Esophagus squamous epithelium (tissue), 5 donors: Measurements from ENCODE around the gene CPN2. TPM values are rescaled to one million over a fixed set of nuclear protein-coding genes. Genes with fewer than 3 reads are reported as not detected.

Experiments
- DNase-seq: peaks from one replicate; lab custom pipeline; 2025; lab: John Stamatoyannopoulos, UW
- H3K27ac ChIP-seq, 4 donors: fragments of 200-600 bp; sonication (generic); one replicate each; pipeline ENCODE4 v1.5.1; 2016 to 2019; ENCODE audit warnings: mild to moderate bottlenecking in 1 of 4
- H3K27me3 ChIP-seq, 4 donors: fragments of 200-600 bp; sonication (generic); 1 replicate in 3 of 4; 2 replicates in 1 of 4; pipeline versions ENCODE4 v1.5.1 to v1.6.0; 2017 to 2021; ENCODE audit warnings: antibody characterized with exemption in 1 of 4
- H3K36me3 ChIP-seq, 3 donors: fragments of 200-600 bp; sonication (generic); one replicate each; pipeline ENCODE4 v1.5.1; 2016 to 2019
- H3K4me1 ChIP-seq, 3 donors: fragments of 200-600 bp; sonication (generic); one replicate each; pipeline ENCODE4 v1.5.1; 2017 to 2019
- H3K4me3 ChIP-seq, 4 donors: fragments of 200-600 bp; sonication (generic); 1 replicate in 3 of 4; 2 replicates in 1 of 4; pipeline ENCODE4 v1.5.1; 2016 to 2019; ENCODE audit warnings: mild to moderate bottlenecking in 2 of 4, moderate library complexity in 1 of 4
- H3K9me3 ChIP-seq, 3 donors: fragments of 200-600 bp; sonication (generic); one replicate each; pipeline ENCODE4 v1.5.1; 2016 to 2019
- CTCF ChIP-seq, 6 experiments: fragments of 450-650 bp in 4 of 6; fragments of 200-600 bp in 2 of 6; sonication (generic) in 2 of 6; IDR thresholded peaks; one replicate each; pipeline ENCODE4 v1.5.1; 2016 to 2019; ENCODE audit warnings: antibody characterized with exemption in 6 of 6, mild to moderate bottlenecking in 4 of 6, moderate library complexity in 4 of 6
- POLR2A ChIP-seq, 4 donors: fragments of 450-650 bp; IDR thresholded peaks; one replicate each; pipeline ENCODE4 v1.6.1; 2017; ENCODE audit warnings: antibody characterized with exemption in 4 of 4, mild to moderate bottlenecking in 4 of 4, moderate library complexity in 3 of 4
- WGBS, 2 donors: methylation state at CpG; one replicate each; pipeline ENCODE4 v1.1.5; 2018; 5-methylcytosine and 5-hydroxymethylcytosine counted together
- intact Hi-C: fragments of 100-400 bp; cut with DNase I; formaldehyde crosslinking; loops from one replicate; pipeline ENCODE4 v1.15.0; 2022
- total RNA-seq, 4 donors: library from RNA; depleted of rRNA; stranded (reverse); fragments of >200 nt; gene quantifications; one replicate each; pipeline ENCODE4 v1.1.0, GENCODE V29; 2016
- donor health status: DM: yes; HTN: yes; CAD: no.

CPN2 gene
- total RNA-seq, 4 donors from 2014 or later, result not detected

GRCh38 chr3:194303749-194304148 is 47.4 kb downstream of the CPN2 start:
- TF ChIP-seq CTCF (IDR thresholded peaks at IDR 0.05) (no peak), POLR2A (IDR thresholded peaks at IDR 0.05) (no peak)
- Histone ChIP-seq H3K4me3 (no peak overlapping the region), H3K27me3 (peaks cover 0 to 15% (median 0%) of the 10 kb centered on the region in 4 donors), H3K9me3 (no peaks in the 10 kb centered on the region), H3K36me3 (no peaks in the 10 kb centered on the region), H3K27ac (no peak overlapping the region), H3K4me1 (peaks cover 0 to 39% (median 11%) of the 10 kb centered on the region in 3 donors)
- no peak for DNase-seq
- intact Hi-C loops, result no loop called here
- 54 to 57% methylated on average over 1 of the region's 1 CpG for WGBS, 2 donors

- Histone ChIP-seq H3K27ac (no peak overlapping the region), H3K36me3 (no peaks in the 10 kb centered on the region), H3K4me1 (peaks cover 6 to 29% (median 9%) of the 10 kb centered on the region in 3 donors), H3K9me3 (no peaks in the 10 kb centered on the region), H3K27me3 (peaks cover 0 to 27% (median 0%) of the 10 kb centered on the region in 4 donors), H3K4me3 (no peak overlapping the region)
- DNase-seq, result no peak
- intact Hi-C loops, result no loop called here
- 93% methylated on average over 1 of the region's 3 CpGs for WGBS, 2 donors
- TF ChIP-seq CTCF (IDR thresholded peaks at IDR 0.05) (no peak), POLR2A (IDR thresholded peaks at IDR 0.05) (no peak)
Measured at GRCh38 chr3:194301730-194302129, 49.4 kb downstream of the CPN2 start.

- intact Hi-C loops, result no loop called here
- H3K9me3 ChIP-seq, result no peaks in the 10 kb centered on the region
- no peak for TF ChIP-seq CTCF (IDR thresholded peaks at IDR 0.05)
- TF ChIP-seq POLR2A (IDR thresholded peaks at IDR 0.05), result no peak
- peaks cover 0 to 25% (median 0%) of the 10 kb centered on the region in 4 donors for H3K27me3 ChIP-seq
- WGBS, 2 donors, result 90 to 95% methylated on average over 6 of the region's 6 CpGs
- no peaks in the 10 kb centered on the region for H3K36me3 ChIP-seq
- H3K27ac ChIP-seq, result peak overlapping the region in 1 of 4 donors; percentile 72
- H3K4me3 ChIP-seq, result no peak overlapping the region
- no peak for DNase-seq
- H3K4me1 ChIP-seq, result peaks cover 6 to 29% (median 15%) of the 10 kb centered on the region in 3 donors
Measured at GRCh38 chr3:194300936-194301335, 50.2 kb downstream of the CPN2 start.

GRCh38 chr3:194300382-194300758 is 50.8 kb downstream of the CPN2 start:
- Histone ChIP-seq H3K27ac (peak overlapping the region; percentile 42 to 84 (median 76)), H3K4me1 (peaks cover 6 to 27% (median 15%) of the 10 kb centered on the region in 3 donors), H3K27me3 (peaks cover 0 to 23% (median 0%) of the 10 kb centered on the region in 4 donors), H3K4me3 (no peak overlapping the region), H3K9me3 (no peaks in the 10 kb centered on the region), H3K36me3 (no peaks in the 10 kb centered on the region)
- DNase-seq, result no peak
- WGBS, 2 donors, result 40 to 46% methylated on average over 3 to 10 of the region's 13 CpGs
- peak in 1 of 6 experiments; percentile 24 for TF ChIP-seq CTCF (IDR thresholded peaks at IDR 0.05)
- no peak for TF ChIP-seq POLR2A (IDR thresholded peaks at IDR 0.05)
- intact Hi-C loops, result no loop called here

- no peak overlapping the region for H3K27ac ChIP-seq
- H3K27me3 ChIP-seq, result peaks cover 0 to 24% (median 0%) of the 10 kb centered on the region in 4 donors
- no peak for DNase-seq
- H3K9me3 ChIP-seq, result no peaks in the 10 kb centered on the region
- intact Hi-C loops, result no loop called here
- WGBS, 2 donors, result 83 to 91% methylated on average over 16 to 18 of the region's 19 CpGs
- H3K4me3 ChIP-seq, result no peak overlapping the region
- H3K36me3 ChIP-seq, result no peaks in the 10 kb centered on the region
- H3K4me1 ChIP-seq, result peaks cover 6 to 27% (median 15%) of the 10 kb centered on the region in 3 donors
- TF ChIP-seq POLR2A (IDR thresholded peaks at IDR 0.05), result no peak
- no peak for TF ChIP-seq CTCF (IDR thresholded peaks at IDR 0.05)
Measured at GRCh38 chr3:194298331-194299227, 52.5 kb downstream of the CPN2 start.
